H9 (cell line): ENCODE measurements around the gene KIAA0513. TPM values are rescaled to one million over a fixed set of nuclear protein-coding genes. Genes with fewer than 3 reads are reported as not detected.

Experiments used
- DNase-seq: peaks from one replicate; pipeline ENCODE4 v3.0.0-alpha.2; 2017
- H2AFZ ChIP-seq: one replicate; pipeline ENCODE4 v1.6.1; 2013; ENCODE audit warnings: mild to moderate bottlenecking, low read length, control low read depth, moderate library complexity
- H2AK5ac ChIP-seq: 2 replicates; pipeline ENCODE4 v1.6.1; 2013; ENCODE audit warnings: low read length, control low read depth, mixed read lengths; ENCODE audit not compliant: insufficient read length
- H2BK120ac ChIP-seq: one replicate; pipeline ENCODE4 v1.6.1; 2013; ENCODE audit warnings: low read depth, mild to moderate bottlenecking, low read length, control low read depth, inconsistent platforms; ENCODE audit not compliant: poor library complexity, severe bottlenecking
- H2BK12ac ChIP-seq: 2 replicates; pipeline ENCODE4 v1.6.1; 2013; ENCODE audit warnings: low read length, control low read depth, mixed read lengths, low read depth; ENCODE audit not compliant: insufficient read length
- H2BK15ac ChIP-seq: 2 replicates; pipeline ENCODE4 v1.6.1; 2013; ENCODE audit warnings: low read depth, low read length, control low read depth
- H2BK20ac ChIP-seq: one replicate; pipeline ENCODE4 v1.6.1; 2013; ENCODE audit warnings: low read depth, mild to moderate bottlenecking, low read length, control low read depth, inconsistent platforms; ENCODE audit not compliant: poor library complexity, severe bottlenecking
- H2BK5ac ChIP-seq: 2 replicates; pipeline ENCODE4 v1.6.1; 2013; ENCODE audit warnings: low read length, control low read depth, mixed read lengths; ENCODE audit not compliant: insufficient read length
- H3K14ac ChIP-seq: 2 replicates; pipeline ENCODE4 v1.6.1; 2013; ENCODE audit warnings: low read length, control low read depth; ENCODE audit not compliant: insufficient read depth
- H3K18ac ChIP-seq: 2 replicates; pipeline ENCODE4 v1.6.1; 2013; ENCODE audit warnings: low read depth, mild to moderate bottlenecking, mixed read lengths, low read length, control low read depth; ENCODE audit not compliant: insufficient read length
- H3K23ac ChIP-seq: 2 replicates; pipeline ENCODE4 v1.6.1; 2013; ENCODE audit warnings: low read length, control low read depth, mixed read lengths, low read depth; ENCODE audit not compliant: insufficient read length
- H3K23me2 ChIP-seq: 2 replicates; pipeline ENCODE4 v1.6.1; 2013; ENCODE audit warnings: low read depth, mild to moderate bottlenecking, mixed read lengths, low read length, control low read depth; ENCODE audit not compliant: insufficient read length, poor library complexity, severe bottlenecking
- H3K27ac ChIP-seq: 2 replicates; pipeline ENCODE4 v1.5.1; 2013; ENCODE audit warnings: low read length, control low read depth, mixed read lengths, low read depth; ENCODE audit not compliant: insufficient read length
- H3K27me3 ChIP-seq: 2 replicates; pipeline ENCODE4 v1.6.1; 2013; ENCODE audit warnings: low read length, control low read depth, inconsistent platforms; ENCODE audit not compliant: insufficient read depth
- H3K4ac ChIP-seq: 2 replicates; pipeline ENCODE4 v1.6.1; 2013; ENCODE audit warnings: low read depth, mild to moderate bottlenecking, control low read depth, inconsistent platforms, low read length, moderate library complexity
- H3K4me1 ChIP-seq: 2 replicates; pipeline ENCODE4 v1.6.1; 2013; ENCODE audit warnings: low read length, control low read depth, inconsistent platforms; ENCODE audit not compliant: insufficient read depth
- H3K4me2 ChIP-seq: 2 replicates; pipeline ENCODE4 v1.6.1; 2013; ENCODE audit warnings: low read length, control low read depth, mixed read lengths; ENCODE audit not compliant: insufficient read length, insufficient read depth
- H3K56ac ChIP-seq: 2 replicates; pipeline ENCODE4 v1.6.1; 2013; ENCODE audit warnings: low read depth, mild to moderate bottlenecking, mixed read lengths, low read length, control low read depth; ENCODE audit not compliant: insufficient read length
- H3K79me1 ChIP-seq: 2 replicates; pipeline ENCODE4 v1.6.1; 2013; ENCODE audit warnings: low read depth, mild to moderate bottlenecking, moderate library complexity, low read length, control low read depth, inconsistent platforms; ENCODE audit not compliant: insufficient read depth, poor library complexity, severe bottlenecking
- H3K79me2 ChIP-seq: 2 replicates; pipeline ENCODE4 v1.6.1; 2013; ENCODE audit warnings: low read length, control low read depth, inconsistent platforms; ENCODE audit not compliant: insufficient read depth
- H3K9ac ChIP-seq: 2 replicates; pipeline ENCODE4 v1.6.1; 2013; ENCODE audit warnings: low read length, control low read depth, mixed read lengths; ENCODE audit not compliant: insufficient read length; ENCODE audit errors: extremely low read depth
- H3K9me3 ChIP-seq: one replicate; pipeline ENCODE4 v1.6.1; 2013; ENCODE audit warnings: low read depth, low read length, inconsistent platforms; ENCODE audit not compliant: control insufficient read depth
- H3T11ph ChIP-seq: one replicate; pipeline ENCODE4 v1.6.1; 2013; ENCODE audit warnings: mild to moderate bottlenecking, low read length, control low read depth, inconsistent platforms
- H4K20me1 ChIP-seq: one replicate; pipeline ENCODE4 v1.6.1; 2013; ENCODE audit not compliant: control insufficient read depth, insufficient read length, insufficient read depth
- H4K5ac ChIP-seq: 2 replicates; pipeline ENCODE4 v1.6.1; 2013; ENCODE audit warnings: low read depth, mild to moderate bottlenecking, mixed read lengths, low read length, control low read depth; ENCODE audit not compliant: insufficient read length
- H4K8ac ChIP-seq: replicated peaks from 2 replicates; pipeline ENCODE4 v1.6.1; 2013; ENCODE audit warnings: low read length, control low read depth, mixed read lengths, low read depth; ENCODE audit not compliant: insufficient read length
- H4K91ac ChIP-seq: 2 replicates; pipeline ENCODE4 v1.6.1; 2013; ENCODE audit warnings: low read depth, mild to moderate bottlenecking, moderate library complexity, mixed read lengths, low read length, control low read depth; ENCODE audit not compliant: insufficient read length
- H3K27ac Mint-ChIP-seq, 3 experiments: 2 replicates in 2 of 3; 3 replicates in 1 of 3; pipeline ENCODE4 v1.8.0; 2020 to 2021; ENCODE audit warnings: mixed read lengths in 3 of 3, mild to moderate bottlenecking in 1 of 3, moderate library complexity in 1 of 3
- H3K27me3 Mint-ChIP-seq: 2 replicates; pipeline ENCODE4 v1.8.0; 2021; ENCODE audit warnings: low read depth, mild to moderate bottlenecking, moderate library complexity, mixed read lengths
- H3K36me3 Mint-ChIP-seq, 3 experiments: 2 replicates in 2 of 3; 3 replicates in 1 of 3; pipeline ENCODE4 v1.8.0; 2020 to 2021; ENCODE audit warnings: low read depth in 3 of 3, mixed read lengths in 3 of 3; ENCODE audit not compliant: insufficient read depth in 1 of 3
- H3K4me1 Mint-ChIP-seq, 2 experiments: 2 replicates each; pipeline ENCODE4 v1.8.0; 2020; ENCODE audit warnings: mixed read lengths in 2 of 2
- H3K4me3 Mint-ChIP-seq, 2 experiments: 2 replicates in 1 of 2; 3 replicates in 1 of 2; pipeline ENCODE4 v1.8.0; 2020 to 2021; ENCODE audit warnings: mild to moderate bottlenecking in 2 of 2, mixed read lengths in 2 of 2, moderate library complexity in 1 of 2
- H3K9me3 Mint-ChIP-seq, 2 experiments: 2 replicates in 1 of 2; 3 replicates in 1 of 2; pipeline ENCODE4 v1.8.0; 2020; ENCODE audit warnings: mild to moderate bottlenecking in 2 of 2, mixed read lengths in 2 of 2, moderate library complexity in 1 of 2
- WGBS: extraction: QIAGEN DNeasy Blood & Tissue Kit; methylation state at CpG from one replicate; pipeline ENCODE4 v1.1.7; 2013; ENCODE audit warnings: missing lambda C conversion rate, low lambda C conversion rate, mixed read lengths; ENCODE audit not compliant: insufficient read length; ENCODE audit errors: extremely low coverage; 5-methylcytosine and 5-hydroxymethylcytosine counted together
- total RNA-seq: library from RNA; stranded (reverse); gene quantifications from 2 replicates; pipeline ENCODE4 v1.2.1, GENCODE V29; 2021
- TF ChIP-seq, protein P1 (sequence below): fragments of 200-600 bp; sonication (generic); conservative IDR thresholded peaks from 3 replicates; pipeline ENCODE4 v1.8.0; 2021; ENCODE audit warnings: antibody characterized with exemption, mild to moderate bottlenecking

Gene KIAA0513
- total RNA-seq, 1 experiment from 2014 or later, result 4.7 TPM

DNA sequence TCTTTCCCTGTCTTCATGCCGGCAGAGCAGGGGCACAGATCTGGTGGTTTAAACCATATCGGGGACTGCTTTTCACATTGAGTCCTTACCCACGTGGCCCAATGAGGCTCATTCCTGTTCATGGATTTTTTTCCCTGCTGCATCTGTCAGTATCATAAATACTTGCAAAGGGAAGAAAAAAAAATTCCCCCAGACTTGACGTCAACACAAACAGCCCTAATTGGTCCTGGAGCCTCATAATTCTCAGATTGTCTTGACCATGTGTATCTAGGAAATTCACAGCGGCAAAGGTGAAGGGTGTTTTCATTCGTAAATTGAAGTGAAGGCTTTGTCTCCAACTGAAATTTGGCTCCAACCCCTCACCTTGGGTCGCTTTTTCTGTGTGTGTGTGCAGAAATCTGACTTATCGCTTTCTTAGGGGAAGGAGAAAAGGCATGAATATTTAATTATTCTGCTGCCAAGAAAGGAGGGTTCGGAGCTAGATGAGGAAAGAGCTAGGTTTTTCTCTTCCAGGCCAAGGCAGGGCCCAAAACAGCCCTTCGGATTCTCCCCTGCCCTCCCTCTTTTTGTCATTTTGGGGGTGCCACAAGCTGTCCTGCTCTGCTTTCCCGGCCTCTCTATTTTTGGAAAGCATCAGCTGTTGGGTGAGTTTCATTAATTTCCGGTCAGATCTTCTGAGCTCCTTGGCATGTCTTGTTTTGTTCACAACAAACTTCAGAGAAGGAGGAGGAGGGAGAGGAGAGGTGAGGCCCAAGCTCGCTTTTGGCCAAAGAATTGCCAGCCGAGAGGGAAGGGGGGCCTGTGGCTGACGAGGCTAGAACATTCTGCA is 102.5 kb downstream of the KIAA0513 start:
- peak overlapping the region in 1 of 3 experiments; percentile 80; a peak in 1 of 7 replicates for H3K27ac Mint-ChIP-seq
- WGBS, result no CpG with 5 or more reads among the region's 15 CpGs

More for the DNA sequence above, 102.5 kb downstream of the KIAA0513 start:
- no peak overlapping the region for H4K5ac ChIP-seq
- TF ChIP-seq, protein P1, sequence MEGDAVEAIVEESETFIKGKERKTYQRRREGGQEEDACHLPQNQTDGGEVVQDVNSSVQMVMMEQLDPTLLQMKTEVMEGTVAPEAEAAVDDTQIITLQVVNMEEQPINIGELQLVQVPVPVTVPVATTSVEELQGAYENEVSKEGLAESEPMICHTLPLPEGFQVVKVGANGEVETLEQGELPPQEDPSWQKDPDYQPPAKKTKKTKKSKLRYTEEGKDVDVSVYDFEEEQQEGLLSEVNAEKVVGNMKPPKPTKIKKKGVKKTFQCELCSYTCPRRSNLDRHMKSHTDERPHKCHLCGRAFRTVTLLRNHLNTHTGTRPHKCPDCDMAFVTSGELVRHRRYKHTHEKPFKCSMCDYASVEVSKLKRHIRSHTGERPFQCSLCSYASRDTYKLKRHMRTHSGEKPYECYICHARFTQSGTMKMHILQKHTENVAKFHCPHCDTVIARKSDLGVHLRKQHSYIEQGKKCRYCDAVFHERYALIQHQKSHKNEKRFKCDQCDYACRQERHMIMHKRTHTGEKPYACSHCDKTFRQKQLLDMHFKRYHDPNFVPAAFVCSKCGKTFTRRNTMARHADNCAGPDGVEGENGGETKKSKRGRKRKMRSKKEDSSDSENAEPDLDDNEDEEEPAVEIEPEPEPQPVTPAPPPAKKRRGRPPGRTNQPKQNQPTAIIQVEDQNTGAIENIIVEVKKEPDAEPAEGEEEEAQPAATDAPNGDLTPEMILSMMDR, result no peak
- H4K20me1 ChIP-seq, result no peaks in the 10 kb centered on the region
- H3K27me3 ChIP-seq, result no peaks in the 10 kb centered on the region
- no peak for DNase-seq
- H3K9ac ChIP-seq, result no peak overlapping the region
- no peak overlapping the region for H2BK12ac ChIP-seq
- H3K23me2 ChIP-seq, result no peaks in the 10 kb centered on the region
- H3K18ac ChIP-seq, result no peak overlapping the region
- H4K91ac ChIP-seq, result no peak overlapping the region
- H2BK15ac ChIP-seq, result no peak overlapping the region
- no peak overlapping the region for H2BK20ac ChIP-seq
- no peaks in the 10 kb centered on the region for H3K79me1 ChIP-seq
- no peak overlapping the region for H2AK5ac ChIP-seq
- no peak overlapping the region for H3K4me2 ChIP-seq
- no peak overlapping the region for H3K23ac ChIP-seq
- H2BK120ac ChIP-seq, result no peak overlapping the region
- no peak overlapping the region for H3K14ac ChIP-seq
- no peak overlapping the region for H2AFZ ChIP-seq
- no peak overlapping the region for H3K4ac ChIP-seq
- peaks cover 8% of the 10 kb centered on the region for H3K27me3 Mint-ChIP-seq
- H3K36me3 Mint-ChIP-seq, result no peaks in the 10 kb centered on the region
- H3K4me3 Mint-ChIP-seq, result no peak overlapping the region
- H3K56ac ChIP-seq, result no peak overlapping the region
- H3K4me1 ChIP-seq, result peaks cover 3% of the 10 kb centered on the region; the same call in 1 of the 2 replicates
- H3K27ac ChIP-seq, result no peak overlapping the region
- no peak overlapping the region for H2BK5ac ChIP-seq
- H3K4me1 Mint-ChIP-seq, result peaks cover 24 to 31% of the 10 kb centered on the region in 2 experiments
- no peak overlapping the region for H3T11ph ChIP-seq
- H4K8ac ChIP-seq, result no peak overlapping the region
- H3K9me3 Mint-ChIP-seq, result peaks cover 0 to 3% of the 10 kb centered on the region in 2 experiments; a peak in 1 of 5 replicates
- no peaks in the 10 kb centered on the region for H3K79me2 ChIP-seq
- H3K9me3 ChIP-seq, result no peaks in the 10 kb centered on the region
